NCI-H2029 (cell line): ENCODE results near the gene NDUFV2.
"Not testable (repeated sequence)": the region's sequence is repeated elsewhere in the genome, so short reads cannot be mapped to it uniquely, and the experiment has no call there.

Source experiments
- DNase-seq: peaks from one replicate; lab custom pipeline; 2025; lab: John Stamatoyannopoulos, UW

The NDUFV2 gene

DNA sequence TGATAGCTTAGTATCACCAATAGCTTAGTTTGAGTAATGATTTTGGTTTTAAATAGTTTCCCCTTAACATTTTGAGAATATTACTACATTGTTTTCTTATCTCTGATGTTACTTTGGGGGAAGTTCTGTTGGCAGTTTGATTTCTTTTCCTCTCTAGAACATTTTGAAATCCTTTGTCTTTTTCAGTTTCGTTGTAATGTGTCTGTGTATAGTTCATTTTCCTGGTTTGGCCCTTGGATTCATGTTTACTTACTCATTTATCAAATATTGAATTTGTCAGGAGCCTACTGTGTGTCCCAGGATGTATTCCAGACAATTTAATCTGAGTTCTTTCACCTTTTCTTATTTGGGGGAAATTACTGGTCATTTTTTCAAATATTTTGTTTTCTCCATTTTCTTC is 50.8 kb downstream of the NDUFV2 start:
- no peak for DNase-seq

DNA sequence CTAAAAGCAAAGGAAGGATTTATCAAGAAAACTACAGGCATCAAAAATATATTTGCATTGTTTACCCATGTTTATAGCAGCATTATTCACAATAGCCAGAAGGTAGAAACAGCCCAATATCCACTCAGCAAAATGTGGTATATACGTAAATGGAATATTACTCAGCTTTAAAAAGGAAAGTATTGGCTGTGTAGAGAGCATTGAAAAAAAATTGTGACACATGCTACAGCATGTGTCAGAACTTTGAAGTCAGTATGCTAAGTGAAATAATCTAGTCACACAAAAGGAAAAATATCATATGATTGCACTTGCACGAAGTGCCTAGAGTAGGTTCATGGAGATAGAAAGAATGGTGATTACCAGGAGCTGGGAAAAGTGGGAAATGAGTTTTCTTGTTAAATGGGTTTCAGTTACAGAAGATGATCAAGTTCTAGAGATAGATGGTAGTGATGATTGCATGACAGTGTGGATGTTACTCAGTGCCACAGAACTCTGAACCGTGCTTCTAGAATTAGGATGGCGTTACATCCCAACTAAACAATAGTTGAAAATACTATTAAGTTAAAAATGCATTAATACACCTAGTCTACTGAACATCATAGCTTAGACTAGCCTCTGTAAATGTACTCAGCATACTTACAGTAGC is 54.2 kb downstream of the NDUFV2 start:
- DNase-seq = no peak

DNA sequence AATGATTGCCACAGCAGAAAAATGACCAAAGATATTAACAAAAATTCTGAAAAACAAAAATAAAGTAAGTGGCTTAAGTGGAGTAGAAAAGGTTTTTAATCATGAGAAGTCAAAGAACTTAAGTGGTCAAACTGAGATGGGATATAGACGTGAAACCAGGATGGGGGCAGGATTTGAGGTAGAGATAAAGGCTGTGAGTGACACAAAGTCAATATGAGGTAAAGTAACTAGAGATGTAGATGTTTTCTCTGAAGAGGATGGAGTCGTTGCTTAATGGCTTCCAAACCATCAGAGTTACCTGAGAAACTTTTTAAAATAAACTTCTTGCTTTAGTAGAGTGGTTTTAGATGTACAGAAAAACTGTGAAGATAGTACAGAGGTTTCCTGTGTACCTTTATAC is 55.3 kb downstream of the NDUFV2 start:
- no peak for DNase-seq

DNA sequence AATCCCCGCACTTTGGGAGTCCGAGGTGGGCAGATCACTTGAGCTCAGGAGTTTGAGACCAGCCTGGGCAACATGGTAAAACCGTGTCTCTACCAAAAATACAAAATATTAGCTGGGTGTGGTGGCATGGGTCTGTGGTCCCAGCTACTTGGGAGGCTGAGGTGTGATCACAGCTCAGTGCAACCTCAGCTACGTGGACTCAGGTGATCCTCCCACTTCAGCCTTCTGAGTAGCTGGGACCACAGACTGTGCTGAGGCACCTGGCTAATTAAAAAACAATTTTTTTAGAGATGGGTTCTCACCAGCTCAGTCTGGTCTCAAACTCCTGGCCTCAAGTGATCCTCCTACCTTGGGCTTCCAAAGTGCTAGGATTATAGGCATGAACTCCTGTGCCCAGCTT is 57.5 kb downstream of the NDUFV2 start:
- DNase-seq = no peak

DNA sequence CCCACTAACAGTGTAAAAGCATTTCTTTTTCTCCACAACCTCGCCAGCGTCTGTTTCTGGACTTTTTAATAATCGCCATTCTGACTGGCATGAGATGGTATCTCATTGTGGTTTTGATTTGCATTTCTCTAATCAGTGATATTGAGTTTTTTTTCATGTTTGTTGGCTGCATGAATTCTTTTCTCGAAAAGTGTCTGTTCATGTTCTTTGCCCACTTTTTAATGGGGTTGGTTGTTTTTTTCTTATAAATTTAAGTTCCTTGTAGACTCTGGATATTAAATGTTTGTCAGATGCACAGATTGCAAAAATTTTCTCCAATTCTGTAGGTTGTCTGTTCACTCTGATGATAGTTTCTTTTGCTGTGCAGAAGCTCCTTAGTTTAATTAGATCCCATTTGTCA is 60.2 kb downstream of the NDUFV2 start:
- DNase-seq = not testable (repeated sequence)

GRCh38 chr18:9164149-9164548 is 61.6 kb downstream of the NDUFV2 start:
- not testable (repeated sequence) for DNase-seq

GRCh38 chr18:9165883-9166282 is 63.4 kb downstream of the NDUFV2 start:
- not testable (repeated sequence) for DNase-seq

- not testable (repeated sequence) for DNase-seq
These were observed 67.0 kb downstream of the NDUFV2 start for GRCh38 chr18:9169515-9169914.

DNA sequence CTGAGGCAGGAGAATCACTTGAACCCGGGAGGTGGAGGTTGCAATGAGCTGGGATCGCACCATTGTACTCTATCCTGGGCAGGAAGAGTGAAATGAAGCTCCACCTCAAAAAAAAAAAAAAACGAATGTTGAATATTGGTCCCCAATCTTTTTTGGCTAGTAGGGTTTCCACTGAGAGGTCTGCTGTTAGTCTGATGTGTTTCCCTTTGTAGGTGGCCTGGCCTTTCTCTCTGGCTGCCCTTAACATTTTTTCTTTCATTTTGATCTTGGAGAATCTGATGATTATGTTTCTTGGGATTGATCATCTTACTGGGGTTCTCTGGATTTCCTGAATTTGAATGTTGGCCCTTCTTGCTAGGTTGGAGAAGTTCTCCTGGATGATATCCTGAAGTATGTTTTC is 69.4 kb downstream of the NDUFV2 start:
- DNase-seq = not testable (repeated sequence)

GRCh38 chr18:9172506-9173127 is 70.1 kb downstream of the NDUFV2 start:
- DNase-seq = no peak

DNA sequence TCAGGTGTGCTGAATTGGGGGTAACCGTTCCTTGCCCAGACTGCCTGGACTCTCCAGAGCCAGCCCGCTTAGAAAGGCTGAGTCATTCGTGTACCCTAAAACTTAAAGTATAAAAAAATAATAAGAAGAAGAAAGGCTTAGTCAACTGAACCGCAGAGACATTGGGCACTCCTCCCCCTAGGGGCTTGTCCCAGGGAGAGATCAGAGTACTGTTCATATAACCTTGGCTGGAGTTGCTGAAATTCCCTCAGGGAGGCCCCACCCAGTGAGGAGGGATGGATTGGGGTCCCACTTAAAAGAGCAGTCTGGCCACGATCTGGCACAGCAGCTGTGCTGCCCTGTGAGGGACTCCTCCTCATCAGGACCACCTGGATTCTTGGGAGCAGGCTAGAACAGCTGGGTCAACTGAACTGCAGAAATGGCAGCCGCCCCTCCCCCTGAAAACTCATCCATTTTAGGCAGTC is 71.3 kb downstream of the NDUFV2 start:
- DNase-seq = no peak

- no peak for DNase-seq
These were observed 71.8 kb downstream of the NDUFV2 start for GRCh38 chr18:9174302-9174701.

GRCh38 chr18:9175115-9175514 is 72.6 kb downstream of the NDUFV2 start:
- DNase-seq = no peak

GRCh38 chr18:9177031-9177430 is 74.5 kb downstream of the NDUFV2 start:
- no peak for DNase-seq

DNA sequence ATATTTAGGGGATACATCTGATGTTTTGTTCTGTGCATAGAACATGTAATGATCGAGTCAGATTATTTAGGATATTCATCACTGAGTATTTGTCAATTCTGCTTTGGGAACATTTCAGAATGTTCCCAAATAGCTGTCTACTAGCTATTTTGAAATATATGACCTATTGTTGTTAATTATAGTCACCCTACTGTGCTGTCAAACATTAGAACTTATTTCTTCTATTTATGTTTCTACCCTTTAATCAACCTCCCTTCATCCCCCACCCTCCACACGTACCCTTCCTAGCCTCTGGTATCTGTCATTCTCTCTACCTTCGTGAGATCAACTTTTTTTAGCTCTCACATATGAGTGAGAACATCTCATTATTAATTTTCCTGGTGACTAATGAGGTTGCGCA is 75.0 kb downstream of the NDUFV2 start:
- no peak for DNase-seq

DNA sequence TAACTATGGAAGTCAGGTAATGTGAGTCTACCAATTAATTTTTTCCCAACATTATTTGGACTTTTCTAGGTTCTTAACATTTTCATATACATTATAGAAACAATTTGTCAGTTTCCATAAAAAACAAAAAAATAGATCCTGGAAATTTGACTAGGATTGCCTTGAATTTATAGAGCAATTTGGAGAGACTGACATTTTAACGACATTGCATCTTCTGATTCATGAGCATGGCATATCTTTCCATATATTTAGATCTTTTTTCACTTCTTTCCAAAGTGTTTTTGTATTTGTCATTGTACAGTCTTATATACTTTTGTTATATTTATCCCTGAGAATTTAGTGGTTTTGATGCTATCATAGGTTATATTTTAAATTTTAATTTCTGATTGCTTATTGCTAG is 76.1 kb downstream of the NDUFV2 start:
- DNase-seq = no peak

DNA sequence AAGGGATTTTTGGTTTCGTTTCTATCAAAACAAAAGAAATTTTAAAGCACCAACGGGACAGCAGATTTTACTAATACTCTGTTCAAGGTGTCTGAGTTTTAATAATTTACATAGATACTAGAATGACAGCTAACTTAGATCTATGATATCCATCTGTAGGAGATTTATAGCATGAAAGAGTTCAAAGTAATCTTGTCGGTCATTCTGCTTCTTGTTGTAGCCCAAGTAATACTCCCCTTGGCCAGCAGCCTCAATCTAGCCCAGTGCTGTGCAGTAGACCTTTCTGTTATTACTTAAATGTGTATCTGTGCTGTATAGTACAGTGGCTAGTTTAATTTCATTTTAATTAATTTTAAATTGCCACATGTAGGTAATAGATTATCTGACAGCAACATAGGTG is 78.8 kb downstream of the NDUFV2 start:
- DNase-seq = no peak

GRCh38 chr18:9182852-9183399 is 80.4 kb downstream of the NDUFV2 start:
- DNase-seq = no peak
